A549 (cell line): Measurements from ENCODE around the gene LARP7. TPM values are rescaled to one million over a fixed set of nuclear protein-coding genes. Genes with fewer than 3 reads are reported as not detected.

Experiments used
- ATAC-seq, 2 experiments: fragments of 200-7000 bp in 1 of 2; fragments of >200 bp in 1 of 2; cut with Nextera tagmentation in 1 of 2; cut with Tn5 transposase in 1 of 2; 3 replicates each; pipeline versions ENCODE4 v1.8.0 to v1.9.1; 2018 to 2020; ENCODE audit warnings: mild to moderate bottlenecking in 1 of 2, moderate library complexity in 1 of 2
- CTCF ChIA-PET: fragments of 300-600 bp; sonication (Branson Sonifier 250); formaldehyde crosslinking; extraction: SDS; loops from one replicate; lab custom pipeline; 2021; ENCODE audit warnings: antibody characterized with exemption, inconsistent platforms; lab: Yijun Ruan, JAX
- POLR2A ChIA-PET: fragments of 350-600 bp; formaldehyde crosslinking; extraction: SDS; loops from one replicate; lab custom pipeline; 2021; ENCODE audit warnings: antibody characterized with exemption, inconsistent platforms; lab: Yijun Ruan, JAX
- DNase-seq, 2 experiments: peaks; one replicate each; pipeline versions ENCODE4 v3.0.0 to v3.0.0-alpha.2; 2011 to 2016; ENCODE audit warnings: low read depth in 1 of 2, low spot score in 1 of 2
- FAIRE-seq: peaks from 2 replicates; lab custom pipeline; 2011; peaks lifted over from hg19 to GRCh38; lab: Jason Lieb, UNC
- H3K27ac ChIP-seq, 2 experiments: fragments of >200 bp; sonication (Bioruptor Twin); formaldehyde crosslinking; 3 replicates each; pipeline ENCODE4 v1.5.1; 2016 to 2017
- H3K4me1 ChIP-seq: fragments of >200 bp; sonication (Bioruptor Twin); formaldehyde crosslinking; 3 replicates; pipeline ENCODE4 v1.6.1; 2016
- H3K4me2 ChIP-seq: fragments of >200 bp; sonication (Bioruptor Twin); formaldehyde crosslinking; 3 replicates; pipeline ENCODE4 v1.6.1; 2016
- H3K4me3 ChIP-seq: fragments of >200 bp; sonication (Bioruptor Twin); formaldehyde crosslinking; 3 replicates; pipeline ENCODE4 v1.5.1; 2016
- H3K9me3 ChIP-seq: fragments of >200 bp; sonication (Bioruptor Twin); formaldehyde crosslinking; 3 replicates; pipeline ENCODE4 v1.6.1; 2016
- CEBPB ChIP-seq, 2 experiments: fragments of >200 bp in 1 of 2; sonication (Bioruptor Twin) in 1 of 2; formaldehyde crosslinking in 1 of 2; IDR thresholded peaks; 2 replicates each; pipeline ENCODE4 v1.6.1; 2012 to 2016
- CTCF ChIP-seq: fragments of >200 bp; sonication (Bioruptor Twin); formaldehyde crosslinking; IDR thresholded peaks from 3 replicates; pipeline ENCODE4 v1.5.1; 2016
- E2F6 ChIP-seq: IDR thresholded peaks from 2 replicates; pipeline ENCODE4 v1.6.1; 2012; ENCODE audit warnings: low read depth, borderline replicate concordance
- FOSB ChIP-seq: fragments of 250-450 bp; sonication (Bioruptor Pico); IDR thresholded peaks from 2 replicates; pipeline ENCODE4 v1.5.0; 2020; ENCODE audit warnings: mild to moderate bottlenecking, moderate library complexity
- FOSL2 ChIP-seq, 2 experiments: fragments of 450-650 bp in 1 of 2; fragments of >200 bp in 1 of 2; sonication (Bioruptor Twin) in 1 of 2; formaldehyde crosslinking; IDR thresholded peaks; 2 replicates each; pipeline versions ENCODE4 v1.5.0 to v1.6.1; 2016 to 2020; ENCODE audit warnings: mild to moderate bottlenecking in 1 of 2, moderate library complexity in 1 of 2
- GATA3 ChIP-seq: IDR thresholded peaks from 2 replicates; pipeline ENCODE4 v1.6.1; 2012; ENCODE audit warnings: borderline replicate concordance
- HDAC2 ChIP-seq: fragments of 200-600 bp; sonication (generic); IDR thresholded peaks from 2 replicates; pipeline ENCODE4 v1.6.1; 2016
- HEYL ChIP-seq: fragments of 250-450 bp; sonication (Bioruptor Pico); IDR thresholded peaks from 2 replicates; pipeline ENCODE4 v1.8.0; 2021; ENCODE audit warnings: mild to moderate bottlenecking, moderate library complexity
- JUN ChIP-seq, 2 experiments: fragments of >200 bp; sonication (Bioruptor Twin); formaldehyde crosslinking; IDR thresholded peaks; 2 replicates in 1 of 2; 3 replicates in 1 of 2; pipeline ENCODE4 v1.6.1; 2016 to 2017
- KDM1A ChIP-seq: fragments of 200-600 bp; sonication (generic); IDR thresholded peaks from 2 replicates; pipeline ENCODE4 v1.6.1; 2016; ENCODE audit warnings: low read depth, mild to moderate bottlenecking
- KDM5A ChIP-seq: fragments of 200-600 bp; sonication (generic); IDR thresholded peaks from 2 replicates; pipeline ENCODE4 v1.6.1; 2016; ENCODE audit warnings: antibody characterized with exemption, mild to moderate bottlenecking
- MAFK ChIP-seq: fragments of 450-650 bp; IDR thresholded peaks from 2 replicates; pipeline ENCODE4 v1.6.1; 2014; ENCODE audit not compliant: partially characterized antibody
- MAX ChIP-seq: IDR thresholded peaks from 2 replicates; pipeline ENCODE4 v1.6.1; 2012
- MAZ ChIP-seq: fragments of 150-350 bp; IDR thresholded peaks from 2 replicates; pipeline ENCODE4 v1.6.1; 2014; ENCODE audit warnings: antibody characterized with exemption, low read depth, low read length, borderline replicate concordance
- NFE2L2 ChIP-seq: fragments of 150-350 bp; conservative IDR thresholded peaks from 2 replicates; pipeline ENCODE4 v1.6.1; 2014; ENCODE audit warnings: low read length
- PBX3 ChIP-seq: IDR thresholded peaks from 2 replicates; pipeline ENCODE4 v1.6.1; 2012
- PHF8 ChIP-seq: fragments of 200-600 bp; sonication (generic); IDR thresholded peaks from 2 replicates; pipeline ENCODE4 v1.6.1; 2016; ENCODE audit warnings: low read depth, mild to moderate bottlenecking, antibody characterized with exemption, moderate library complexity, borderline replicate concordance
- POLR2A ChIP-seq: IDR thresholded peaks from 2 replicates; pipeline ENCODE4 v1.6.1; 2012; ENCODE audit warnings: mild to moderate bottlenecking, low read length
- POLR2AphosphoS2 ChIP-seq: conservative IDR thresholded peaks from 2 replicates; pipeline ENCODE4 v1.6.1; 2012; ENCODE audit warnings: low read length, improper control_type of control experiment, inconsistent platforms
- REST ChIP-seq: fragments of 200-600 bp; sonication (generic); IDR thresholded peaks from 2 replicates; pipeline ENCODE4 v1.6.1; 2016; ENCODE audit warnings: antibody characterized with exemption, mild to moderate bottlenecking, moderate library complexity
- RFX5 ChIP-seq: fragments of 450-650 bp; IDR thresholded peaks from 2 replicates; pipeline ENCODE4 v1.7.1; 2014; ENCODE audit warnings: antibody characterized with exemption, mild to moderate bottlenecking, moderate library complexity
- RNF2 ChIP-seq: fragments of 200-600 bp; sonication (generic); IDR thresholded peaks from 2 replicates; pipeline ENCODE4 v1.6.1; 2016; ENCODE audit warnings: low read depth, mild to moderate bottlenecking, antibody characterized with exemption, moderate library complexity, borderline replicate concordance
- ZNF302 ChIP-seq: fragments of 250-450 bp; sonication (Bioruptor Pico); IDR thresholded peaks from 2 replicates; pipeline ENCODE4 v1.9.0; 2021; ENCODE audit warnings: inconsistent platforms, mild to moderate bottlenecking, moderate library complexity
- ZSCAN20 ChIP-seq: fragments of 250-450 bp; sonication (Bioruptor Pico); IDR thresholded peaks from 2 replicates; pipeline ENCODE4 v1.8.0; 2022; ENCODE audit warnings: mild to moderate bottlenecking, moderate library complexity
- WGBS: methylation state at CpG from one replicate; pipeline ENCODE4 v1.1.6; 2017; ENCODE audit errors: missing lambda C conversion rate; 5-methylcytosine and 5-hydroxymethylcytosine counted together
- polyA plus RNA-seq, 4 experiments: library from polyadenylated mRNA; depleted of rRNA in 3 of 4; stranded (reverse); fragments of >200 nt; fragmentation: RNase III in 1 of 4; extraction: RNeasy Plus Mini Kit Qiagen cat#74134 plus additional on column Dnase treatment in 1 of 4; gene quantifications; 2 replicates in 3 of 4; 3 replicates in 1 of 4; pipeline ENCODE4 v1.2.3, GENCODE V29; 2011 to 2017

LARP7 gene
- polyA plus RNA-seq, 2 of the 4 experiments (the other 2 are of a cell fraction), result 51.8 to 56.7 TPM

- POLR2A ChIA-PET, result no interaction called here
- no peak overlapping the region for H3K4me3 ChIP-seq
- WGBS, result 96% methylated on average over 4 of the region's 5 CpGs
- TF ChIP-seq MAZ (no peak), KDM1A (no peak), FOSL2 (IDR thresholded peaks at IDR 0.05) (no peak), FOSL2 (CRISPR knock-in tag; IDR thresholded peaks at IDR 0.05) (no peak), CTCF (no peak), KDM5A (no peak), HEYL (no peak), E2F6 (no peak)
- H3K4me1 ChIP-seq, result peaks cover 7% of the 10 kb centered on the region; the same call in 1 of the 3 replicates
- no peak for FAIRE-seq
- no peak overlapping the region for H3K4me2 ChIP-seq
- no peak overlapping the region for H3K27ac ChIP-seq
- no peaks in the 10 kb centered on the region for H3K9me3 ChIP-seq
- CTCF ChIA-PET, result interaction anchor here (1.5 kb wide), 1 partner anchor 266 kb away, joined by 4 read pairs; no protein-coding TSS in a partner anchor
- ATAC-seq, result no peak
- no peak for DNase-seq
Measured at GRCh38 chr4:112593438-112594133, 43.4 kb upstream of the LARP7 start.

- Histone ChIP-seq H3K4me3 (no peak overlapping the region), H3K4me2 (no peak overlapping the region), H3K4me1 (no peaks in the 10 kb centered on the region)
- WGBS, result 88% methylated on average over 1 of the region's 1 CpG
- TF ChIP-seq POLR2A (no peak), CEBPB (IDR thresholded peaks at IDR 0.05) (no peak), JUN (IDR thresholded peaks at IDR 0.05) (no peak), HEYL (no peak), GATA3 (no peak), RNF2 (no peak), CTCF (no peak), MAFK (no peak), POLR2AphosphoS2 (no peak), RFX5 (no peak), PHF8 (no peak), MAX (no peak), NFE2L2 (no peak), ZSCAN20 (CRISPR knock-in tag) (no peak), REST (no peak), ZNF302 (CRISPR knock-in tag) (no peak), PBX3 (no peak), HDAC2 (no peak), FOSB (CRISPR knock-in tag) (no peak), KDM1A (no peak)
- TF ChIP-seq, all 56 proteins: peak for 0
- ChIA-PET CTCF (no interaction called here), POLR2A (no interaction called here)
- no peaks in the 10 kb centered on the region for H3K9me3 ChIP-seq
- FAIRE-seq (no peak), DNase-seq (no peak), ATAC-seq (no peak)
- H3K27ac ChIP-seq, result no peak overlapping the region
Measured at GRCh38 chr4:112594993-112595392, 42.0 kb upstream of the LARP7 start.
